ENCODE measurements around the gene ARID5B. TPM values are rescaled to one million over a fixed set of nuclear protein-coding genes. Genes with fewer than 3 reads are reported as not detected.

ARID5B gene
- total RNA-seq, 3 donors from 2014 or later = 21.9 to 34.1 (median 22.4) TPM

DNA sequence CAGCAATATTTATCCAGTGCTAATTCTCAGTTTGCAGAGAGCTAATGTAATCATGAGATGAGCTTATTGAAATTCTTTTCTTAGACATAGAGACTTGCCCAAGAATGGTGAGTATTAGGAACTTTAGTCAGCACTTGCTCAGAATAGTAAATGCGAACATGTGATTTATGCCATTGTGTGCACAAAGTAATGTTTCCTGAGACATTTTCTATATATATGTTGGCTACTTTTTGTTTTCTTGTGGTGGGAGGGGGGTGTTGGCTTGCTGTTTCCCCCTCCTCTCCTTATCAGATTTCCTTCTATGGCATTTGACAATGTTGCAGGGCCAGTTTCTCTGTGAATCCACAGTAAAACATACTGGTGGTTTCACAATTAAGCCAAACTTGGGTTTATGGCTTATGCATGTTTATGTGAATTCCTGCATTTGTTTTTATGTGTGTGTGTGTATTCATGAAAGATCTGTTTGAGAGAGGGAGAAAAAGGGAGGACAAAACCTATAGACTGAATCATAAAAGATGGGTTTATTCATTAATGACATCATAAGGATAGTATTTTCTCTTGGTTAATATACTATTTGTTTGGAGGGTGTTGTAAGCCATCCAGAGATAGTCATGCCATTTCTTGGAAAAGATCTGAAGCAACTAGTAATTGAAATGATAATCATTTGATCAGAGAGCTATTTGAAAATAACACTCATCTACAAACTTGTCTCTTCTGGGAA is 36.3 kb downstream of the ARID5B start:
- H3K4me3 ChIP-seq = no peak overlapping the region
- H3K36me3 ChIP-seq (ENCODE audit: low read depth) = no peaks in the 10 kb centered on the region
- peaks cover 16% of the 10 kb centered on the region for H3K4me1 ChIP-seq (ENCODE audit: low read depth)
- intact Hi-C loops (cut with DNase I, micrococcal nuclease) = no loop called here
- DNase-seq = no peak
- TF ChIP-seq, protein P1, sequence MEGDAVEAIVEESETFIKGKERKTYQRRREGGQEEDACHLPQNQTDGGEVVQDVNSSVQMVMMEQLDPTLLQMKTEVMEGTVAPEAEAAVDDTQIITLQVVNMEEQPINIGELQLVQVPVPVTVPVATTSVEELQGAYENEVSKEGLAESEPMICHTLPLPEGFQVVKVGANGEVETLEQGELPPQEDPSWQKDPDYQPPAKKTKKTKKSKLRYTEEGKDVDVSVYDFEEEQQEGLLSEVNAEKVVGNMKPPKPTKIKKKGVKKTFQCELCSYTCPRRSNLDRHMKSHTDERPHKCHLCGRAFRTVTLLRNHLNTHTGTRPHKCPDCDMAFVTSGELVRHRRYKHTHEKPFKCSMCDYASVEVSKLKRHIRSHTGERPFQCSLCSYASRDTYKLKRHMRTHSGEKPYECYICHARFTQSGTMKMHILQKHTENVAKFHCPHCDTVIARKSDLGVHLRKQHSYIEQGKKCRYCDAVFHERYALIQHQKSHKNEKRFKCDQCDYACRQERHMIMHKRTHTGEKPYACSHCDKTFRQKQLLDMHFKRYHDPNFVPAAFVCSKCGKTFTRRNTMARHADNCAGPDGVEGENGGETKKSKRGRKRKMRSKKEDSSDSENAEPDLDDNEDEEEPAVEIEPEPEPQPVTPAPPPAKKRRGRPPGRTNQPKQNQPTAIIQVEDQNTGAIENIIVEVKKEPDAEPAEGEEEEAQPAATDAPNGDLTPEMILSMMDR (IDR thresholded peaks at IDR 0.05) = no peak
- no peaks in the 10 kb centered on the region for H3K9me3 ChIP-seq
- ATAC-seq = peak; percentile 40

DNA sequence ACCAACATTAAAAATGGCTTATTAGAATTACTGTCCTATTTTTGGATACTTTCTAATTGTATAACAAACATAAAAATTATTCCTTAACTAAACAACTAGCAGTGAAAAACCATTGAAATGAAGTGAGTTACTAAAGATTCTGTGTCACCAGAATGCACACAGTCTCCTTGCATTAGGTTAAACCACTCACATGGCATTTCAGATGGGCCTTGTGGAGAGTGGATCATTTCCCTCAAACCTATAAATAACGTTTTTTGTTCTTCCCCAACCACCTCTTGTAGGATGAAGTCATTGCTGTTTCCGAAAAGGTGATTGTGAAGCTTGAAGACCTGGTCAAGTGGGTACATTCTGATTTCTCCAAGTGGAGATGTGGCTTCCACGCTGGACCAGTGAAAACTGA is 38.4 kb downstream of the ARID5B start:
- TF ChIP-seq, protein P1 (IDR thresholded peaks at IDR 0.05) = no peak

DNA sequence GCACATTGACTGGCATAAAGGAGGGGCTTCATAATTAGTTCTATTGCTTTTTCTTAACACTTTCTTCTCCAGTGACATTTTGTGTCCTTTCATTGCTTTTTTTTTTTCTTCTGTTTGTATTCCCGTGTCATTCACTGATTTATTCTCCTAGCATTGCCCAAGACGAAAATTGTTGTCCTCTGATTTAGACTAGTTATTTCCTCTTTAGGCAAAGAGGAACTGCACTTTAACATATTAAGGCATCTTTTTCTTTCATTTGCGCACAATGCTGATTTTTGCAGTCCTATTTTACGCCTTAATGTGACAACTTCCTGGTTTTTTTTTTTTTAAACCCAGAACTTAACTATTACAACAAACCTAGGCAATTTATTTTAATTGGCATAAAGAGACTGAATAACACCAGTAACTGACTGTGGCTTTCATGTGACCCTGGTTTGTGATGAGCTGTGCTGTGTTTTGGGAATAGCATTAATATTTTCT is 39.7 kb downstream of the ARID5B start:
- Histone ChIP-seq H3K4me1 (ENCODE audit: low read depth) (peaks cover 37% of the 10 kb centered on the region), H3K4me3 (no peak overlapping the region), H3K36me3 (ENCODE audit: low read depth) (no peaks in the 10 kb centered on the region), H3K9me3 (no peaks in the 10 kb centered on the region)
- DNase-seq (no peak), ATAC-seq (no peak)
- intact Hi-C loops (cut with DNase I, micrococcal nuclease) = no loop called here
- TF ChIP-seq, protein P1 (IDR thresholded peaks at IDR 0.05) = no peak

More for the DNA sequence above, 38.4 kb downstream of the ARID5B start:
- Histone ChIP-seq H3K9me3 (no peaks in the 10 kb centered on the region), H3K4me3 (no peak overlapping the region), H3K36me3 (ENCODE audit: low read depth) (no peaks in the 10 kb centered on the region), H3K4me1 (ENCODE audit: low read depth) (peaks cover 37% of the 10 kb centered on the region)
- ATAC-seq = no peak
- DNase-seq = no peak
- intact Hi-C loops (cut with DNase I, micrococcal nuclease) = no loop called here

DNA sequence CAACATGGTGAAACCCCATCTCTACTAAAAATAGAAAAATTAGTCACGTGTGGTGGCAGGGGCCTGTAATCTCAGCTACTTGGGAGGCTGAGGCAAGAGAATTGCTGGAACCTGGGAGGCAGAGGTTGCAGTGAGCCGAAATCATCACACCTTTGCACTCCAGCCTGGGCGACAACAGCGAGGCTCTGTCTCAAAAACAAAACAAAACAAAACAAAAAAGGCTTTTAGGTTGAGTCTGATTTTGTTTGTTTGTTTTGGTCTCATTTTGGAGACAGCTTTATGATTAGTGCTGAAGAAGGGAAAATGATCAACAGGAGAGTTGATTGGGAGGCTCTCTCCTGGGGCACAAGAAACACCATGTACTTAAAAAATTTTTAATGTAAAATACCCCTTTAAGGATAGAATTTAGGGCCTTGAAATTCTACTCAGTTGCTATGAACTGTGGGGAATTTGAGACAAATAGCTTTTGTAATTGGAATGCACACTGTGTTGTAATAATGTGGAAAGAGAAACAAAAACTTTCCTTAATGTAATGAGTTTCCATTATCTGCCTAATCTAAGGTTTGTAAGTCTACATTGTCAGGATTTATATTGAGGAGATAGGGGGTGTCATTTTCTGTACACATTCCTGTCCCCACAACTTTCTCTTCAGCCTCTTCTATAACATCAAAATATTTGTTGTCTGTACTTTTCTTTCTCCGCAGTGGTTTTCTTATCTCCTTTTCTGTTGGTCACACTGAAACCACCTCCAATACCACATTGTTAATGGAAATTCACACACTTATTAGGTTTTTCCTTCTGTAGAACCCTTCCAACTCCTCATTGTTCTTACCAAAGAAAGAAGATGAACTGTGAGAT is 41.3 kb downstream of the ARID5B start:
- H3K36me3 ChIP-seq (ENCODE audit: low read depth) = no peaks in the 10 kb centered on the region
- intact Hi-C loops (cut with DNase I, micrococcal nuclease) = no loop called here
- peaks cover 29% of the 10 kb centered on the region for H3K4me1 ChIP-seq (ENCODE audit: low read depth)
- H3K9me3 ChIP-seq = no peaks in the 10 kb centered on the region
- TF ChIP-seq, protein P1 (IDR thresholded peaks at IDR 0.05) = no peak
- no peak overlapping the region for H3K4me3 ChIP-seq
- DNase-seq = no peak
- ATAC-seq = no peak

DNA sequence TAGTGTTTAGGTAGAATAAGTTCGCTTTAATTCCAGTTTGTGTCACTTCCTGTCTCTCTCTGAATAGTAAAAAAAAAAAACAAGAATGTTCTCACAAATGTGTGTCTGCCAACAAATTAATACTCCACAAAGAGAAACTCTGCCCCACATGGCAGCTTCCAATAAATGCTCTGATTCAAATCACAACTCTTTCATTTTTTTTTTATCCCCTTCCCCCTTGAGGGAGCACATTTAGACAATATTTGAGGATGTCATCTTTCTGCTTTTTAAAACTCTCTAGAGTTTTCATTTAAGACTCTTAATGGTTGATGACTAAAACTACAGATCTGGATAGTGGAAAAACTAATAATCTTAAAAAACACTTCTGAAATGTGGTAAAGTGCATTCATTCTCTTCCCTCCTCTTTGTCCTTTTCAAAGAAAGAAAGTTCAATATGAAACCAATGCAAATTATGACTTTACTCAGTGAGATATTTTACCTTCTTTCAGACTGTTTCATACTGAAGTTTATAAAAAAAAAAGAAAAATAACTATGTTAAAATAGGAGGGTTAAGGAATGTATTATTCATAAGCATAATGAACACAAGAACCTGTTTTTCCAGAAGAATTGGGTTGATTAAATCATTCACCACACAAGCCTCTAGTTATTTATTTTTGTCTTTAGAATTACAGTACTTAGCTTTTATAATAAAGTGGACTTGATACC is 42.3 kb downstream of the ARID5B start:
- Histone ChIP-seq H3K4me3 (no peak overlapping the region), H3K4me1 (ENCODE audit: low read depth) (peaks cover 25% of the 10 kb centered on the region), H3K36me3 (ENCODE audit: low read depth) (no peaks in the 10 kb centered on the region), H3K9me3 (no peaks in the 10 kb centered on the region)
- intact Hi-C loops (cut with DNase I, micrococcal nuclease) = no loop called here
- DNase-seq = no peak
- TF ChIP-seq, protein P1 (IDR thresholded peaks at IDR 0.05) = no peak
- peak; percentile 49 for ATAC-seq

Data from mucosa of descending colon (tissue), 3 donors.